Inflammatory macrophage treated with lipopolysaccharide for 4 hours (primary cell): ENCODE data around the gene FOXK1.
"Not testable (repeated sequence)": the region's sequence is repeated elsewhere in the genome, so short reads cannot be mapped to it uniquely, and the experiment has no call there.

Experiments
- DNase-seq: peaks from one replicate; pipeline ENCODE4 v3.0.0-alpha.2; 2020

Gene FOXK1

GRCh38 chr7:4802577-4802976, 120.5 kb downstream of the FOXK1 start:
- DNase-seq = not testable (repeated sequence)

GRCh38 chr7:4803397-4804241, 121.5 kb downstream of the FOXK1 start:
- DNase-seq = no peak

DNA sequence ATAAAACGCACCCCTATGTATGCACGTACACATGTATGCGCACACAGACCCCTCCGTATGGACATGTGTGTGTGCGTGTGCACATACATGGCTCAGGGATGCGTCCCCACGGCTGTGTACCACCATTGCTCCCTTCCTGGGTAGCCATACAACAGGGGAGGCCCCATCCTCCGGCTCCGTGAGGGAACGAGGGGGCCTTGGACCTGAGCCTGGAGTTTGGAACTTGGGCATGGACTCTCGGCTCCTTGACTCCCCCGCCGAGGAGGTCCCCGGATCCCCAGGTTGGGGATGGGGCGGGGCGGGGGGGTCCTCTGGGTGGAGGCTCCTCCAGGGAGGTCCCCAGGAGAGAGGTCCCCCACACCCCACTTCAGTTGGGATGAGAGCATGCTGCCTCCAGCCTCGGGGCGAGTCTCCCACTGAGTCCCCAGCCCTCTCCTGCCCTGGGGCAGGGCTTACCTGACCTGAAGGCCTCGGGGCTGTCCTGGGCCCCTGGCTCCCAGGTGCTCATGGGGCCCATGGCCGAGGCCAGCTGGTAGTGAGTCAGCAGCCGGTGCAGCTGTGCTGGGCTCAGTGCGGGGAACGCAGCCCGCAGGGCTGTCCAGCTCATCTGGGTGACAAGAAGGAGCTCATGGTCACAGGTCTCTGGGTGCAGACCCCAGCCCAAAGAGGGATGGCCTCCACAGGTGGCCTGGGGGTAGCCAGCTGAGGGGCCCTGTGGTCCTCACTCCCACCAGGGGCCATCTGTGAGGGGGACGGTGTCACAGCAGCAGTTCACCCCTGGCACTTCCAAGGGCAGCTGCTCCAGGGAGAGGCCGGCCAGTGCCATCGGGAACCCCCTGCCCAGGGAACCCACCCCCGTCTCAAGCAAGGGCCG, 123.3 kb downstream of the FOXK1 start:
- no peak for DNase-seq

DNA sequence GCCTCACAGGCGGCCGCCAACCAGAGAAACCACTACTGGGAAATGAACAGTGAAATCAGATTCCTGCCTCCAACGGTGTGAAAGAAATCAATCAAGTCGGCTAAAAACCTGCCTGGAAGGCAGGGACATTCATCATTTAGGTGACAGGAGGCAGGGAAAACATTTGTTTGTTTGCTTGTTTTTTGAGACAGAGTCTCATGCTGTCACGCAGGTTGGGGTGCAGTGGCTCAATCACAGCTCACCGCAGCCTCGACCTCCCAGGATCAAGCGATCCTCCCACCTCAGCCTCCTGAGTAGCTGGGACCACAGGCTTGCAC, 123.8 kb downstream of the FOXK1 start:
- no peak for DNase-seq

GRCh38 chr7:4806983-4807597, 125.0 kb downstream of the FOXK1 start:
- no peak for DNase-seq

DNA sequence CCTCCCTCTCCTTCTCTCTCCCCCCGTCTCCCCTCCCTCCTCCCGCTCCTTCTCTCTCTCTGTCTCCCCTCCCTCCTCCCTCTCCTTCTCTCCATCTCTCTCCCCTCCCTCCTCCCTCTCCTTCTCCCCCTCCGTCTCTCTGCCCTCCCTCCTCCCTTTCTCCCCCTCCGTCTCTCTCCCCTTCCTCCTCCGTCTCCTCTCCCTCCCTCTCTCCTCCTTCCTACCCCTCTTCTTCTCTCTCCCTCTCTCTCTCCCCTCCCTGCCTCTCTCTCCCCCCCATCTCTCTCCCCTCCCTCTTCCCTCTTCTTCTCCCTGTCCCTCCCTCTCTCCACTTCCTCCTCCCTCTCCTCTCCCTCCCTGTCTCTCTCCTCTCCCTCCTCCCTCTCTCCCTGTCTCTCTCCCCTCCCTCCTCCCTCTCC, 125.5 kb downstream of the FOXK1 start:
- no peak for DNase-seq

GRCh38 chr7:4808026-4808425, 125.9 kb downstream of the FOXK1 start:
- no peak for DNase-seq

- no peak for DNase-seq
Observed at GRCh38 chr7:4808565-4808964, 126.5 kb downstream of the FOXK1 start.

DNA sequence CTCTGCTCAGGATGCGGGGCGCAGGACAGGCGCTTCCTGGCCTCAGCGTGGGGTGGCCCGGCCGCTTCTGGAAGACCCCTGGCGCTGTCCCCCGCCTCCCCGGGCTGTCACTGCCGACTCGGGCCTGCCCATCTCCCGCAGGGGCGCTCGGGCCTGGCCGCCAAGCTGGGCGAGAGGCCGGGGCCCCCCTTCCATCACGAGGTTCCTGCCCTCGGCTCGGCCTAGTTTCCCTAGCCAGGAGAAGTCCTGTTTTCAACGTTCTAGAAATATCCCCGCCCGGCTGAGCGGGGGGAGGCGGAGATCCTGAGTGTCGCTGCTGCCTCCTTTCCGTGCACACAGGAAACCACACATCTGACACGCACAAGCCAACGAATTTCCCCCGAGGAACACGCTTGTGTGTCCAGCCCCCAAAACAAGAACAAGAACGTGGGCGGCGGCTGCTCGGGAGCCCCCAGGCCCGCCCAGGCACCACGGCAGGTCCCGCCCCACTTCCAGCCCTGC, 127.0 kb downstream of the FOXK1 start:
- DNase-seq = no peak

DNA sequence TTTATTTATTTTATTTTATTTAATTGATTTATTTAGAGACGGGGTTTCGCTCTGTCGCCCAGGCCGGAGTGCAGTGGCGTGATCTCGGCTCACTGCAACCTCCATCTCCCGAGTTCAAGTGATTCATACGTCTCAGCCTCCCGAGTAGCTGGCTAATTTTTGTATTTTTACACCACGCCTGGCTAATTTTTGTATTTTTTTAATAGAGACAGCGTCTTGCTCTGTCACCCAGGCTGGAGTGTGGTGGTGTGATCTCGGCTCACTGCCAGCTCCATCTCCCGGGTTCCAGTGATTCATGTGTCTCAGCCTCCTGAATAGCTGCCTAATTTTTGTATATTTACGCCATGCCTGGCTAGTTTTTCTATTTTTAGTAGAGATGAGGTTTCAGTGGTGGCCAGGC, 127.6 kb downstream of the FOXK1 start:
- no peak for DNase-seq

GRCh38 chr7:4814433-4814832, 132.3 kb downstream of the FOXK1 start:
- DNase-seq = no peak

- no peak for DNase-seq
Observed at GRCh38 chr7:4815121-4815520, 133.0 kb downstream of the FOXK1 start.

GRCh38 chr7:4815609-4816418, 133.7 kb downstream of the FOXK1 start:
- DNase-seq = no peak

DNA sequence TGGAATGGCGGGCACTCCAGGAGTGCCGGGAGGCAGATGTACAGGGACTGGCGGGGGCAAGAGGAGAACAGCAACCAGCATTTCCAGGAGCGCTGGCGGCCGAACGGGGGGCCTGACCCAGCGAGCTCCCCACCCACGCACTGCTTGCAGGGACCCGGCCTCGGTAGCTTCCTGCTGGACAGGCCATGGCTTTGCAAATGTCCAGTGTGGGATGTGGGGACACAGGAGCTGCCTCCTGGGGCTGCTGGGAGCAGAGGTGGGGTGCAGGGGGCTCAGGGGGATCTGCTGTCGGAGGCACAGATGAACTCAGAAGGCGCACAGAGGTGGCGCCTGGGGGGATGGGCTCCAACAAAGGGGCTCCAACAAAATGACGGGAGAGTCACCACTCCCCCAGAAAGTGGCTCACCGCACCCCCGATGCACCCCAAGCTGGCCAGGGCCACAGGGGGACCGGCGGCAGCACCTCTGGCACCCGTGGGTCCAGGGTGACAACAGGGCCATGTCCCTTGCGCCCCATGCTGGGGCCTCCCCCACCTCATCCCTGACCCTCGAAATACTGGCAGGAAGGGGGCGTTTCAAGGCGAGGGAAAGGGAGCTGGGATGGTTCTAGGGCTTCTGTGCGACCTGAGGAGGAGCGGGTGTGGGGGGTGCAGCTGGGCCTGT, 134.5 kb downstream of the FOXK1 start:
- DNase-seq = no peak

- DNase-seq = no peak
Observed at GRCh38 chr7:4817178-4817901, 135.2 kb downstream of the FOXK1 start.

- DNase-seq = no peak
Observed at GRCh38 chr7:4818000-4818794, 136.1 kb downstream of the FOXK1 start.

DNA sequence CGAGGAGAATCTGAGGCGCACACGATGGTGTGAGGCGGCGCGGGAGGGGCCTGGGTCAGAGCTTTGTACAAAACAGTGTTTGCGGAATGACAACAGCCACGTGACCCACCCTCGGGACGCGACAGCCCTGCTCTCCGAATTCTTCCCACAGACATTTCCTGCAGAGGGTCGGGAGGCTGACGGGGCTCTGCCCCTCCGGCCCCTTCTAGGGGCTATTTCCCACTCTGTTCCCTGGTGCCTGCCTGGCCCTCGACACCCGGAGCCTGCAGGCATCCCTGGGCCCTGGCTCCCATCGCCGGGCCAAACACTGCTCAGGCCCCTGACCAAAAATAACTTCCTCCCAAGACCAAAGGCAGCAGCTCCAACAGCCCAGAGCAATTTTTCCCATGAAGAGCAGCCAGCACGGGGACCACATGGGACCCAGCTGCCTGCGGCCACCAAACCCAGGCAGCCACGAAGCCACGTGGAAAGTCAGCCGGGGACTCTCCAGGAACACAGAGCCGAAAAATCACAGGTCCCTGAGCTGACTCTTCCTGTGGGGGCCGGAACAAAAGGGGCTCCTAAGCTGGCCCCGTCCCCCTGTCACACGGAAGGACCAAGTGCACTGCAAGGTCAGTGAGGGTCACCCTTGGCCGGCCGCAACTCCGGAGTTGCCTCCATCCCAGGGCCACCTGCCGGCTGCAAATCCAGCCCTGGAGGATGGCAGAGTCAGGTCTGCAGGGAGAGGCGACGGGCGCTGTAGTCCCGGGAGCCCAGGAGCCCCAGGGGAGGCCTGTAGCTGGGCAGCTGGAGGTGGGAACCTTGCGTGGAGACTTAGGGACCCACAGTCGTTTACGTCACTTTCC, 137.7 kb downstream of the FOXK1 start:
- no peak for DNase-seq

DNA sequence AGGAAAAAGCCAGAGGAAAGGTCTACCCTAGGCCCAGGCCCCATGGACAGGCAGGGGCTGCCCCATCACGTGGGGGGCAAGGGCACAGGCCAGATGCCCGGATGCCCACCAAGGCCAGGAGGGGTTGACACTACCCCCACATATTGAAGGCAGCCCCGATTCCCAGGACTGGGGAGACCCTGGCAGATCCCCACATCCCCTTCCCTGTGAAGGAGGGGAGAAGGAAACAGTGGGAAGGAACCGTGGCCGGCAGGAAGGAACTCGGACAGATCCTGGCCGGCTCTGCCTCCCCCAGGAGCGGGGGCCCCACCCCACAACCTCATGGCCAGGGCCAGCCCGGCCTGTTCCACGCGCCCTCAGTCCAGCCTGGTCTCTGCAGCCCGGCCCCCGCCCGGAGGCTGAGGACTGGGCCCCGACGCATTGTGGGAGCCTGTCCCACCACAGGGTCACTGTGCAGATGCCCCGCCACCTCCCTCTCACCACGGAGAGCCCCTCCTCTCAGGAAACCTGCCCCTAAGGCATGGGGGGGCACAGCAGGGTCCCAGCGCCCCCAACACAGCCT, 138.4 kb downstream of the FOXK1 start:
- no peak for DNase-seq
